DND-41 (cell line): ENCODE results near the gene CHRM4.

Source experiments
- ATAC-seq: fragments of 200-7000 bp; cut with Tn5 transposase; 3 replicates; pipeline ENCODE4 v1.9.1; 2021; ENCODE audit warnings: low read depth; ENCODE audit not compliant: insufficient read depth
- DNase-seq: peaks from one replicate; pipeline ENCODE4 v3.0.0-alpha.2; 2020
- H2AFZ ChIP-seq: 2 replicates; pipeline ENCODE4 v1.6.0; 2012; ENCODE audit warnings: low read depth, low read length
- H3K27ac ChIP-seq: 2 replicates; pipeline ENCODE4 v1.5.1; 2012; ENCODE audit warnings: low read length, inconsistent platforms
- H3K27me3 ChIP-seq: fragments of 200-600 bp; sonication (generic); 2 replicates; pipeline ENCODE4 v1.6.0; 2012; ENCODE audit warnings: low read length, mild to moderate bottlenecking, inconsistent platforms; ENCODE audit not compliant: insufficient read depth, poor library complexity
- H3K36me3 ChIP-seq: 2 replicates; pipeline ENCODE4 v1.5.1; 2012; ENCODE audit warnings: low read length, inconsistent platforms; ENCODE audit not compliant: insufficient read depth
- H3K4me1 ChIP-seq: 2 replicates; pipeline ENCODE4 v1.5.1; 2012; ENCODE audit warnings: mild to moderate bottlenecking, low read length; ENCODE audit not compliant: insufficient read depth
- H3K4me2 ChIP-seq: 2 replicates; pipeline ENCODE4 v1.6.0; 2012; ENCODE audit warnings: mild to moderate bottlenecking, moderate library complexity, low read length, inconsistent platforms; ENCODE audit not compliant: insufficient read depth
- H3K4me3 ChIP-seq, 2 experiments: fragments of 200-600 bp in 1 of 2; shearing (Covaris generic) in 1 of 2; 2 replicates each; pipeline ENCODE4 v1.5.1; 2012 to 2016; ENCODE audit warnings: inconsistent platforms in 2 of 2, low read length in 2 of 2, mild to moderate bottlenecking in 2 of 2, low read depth in 1 of 2, moderate library complexity in 1 of 2
- H3K79me2 ChIP-seq: 2 replicates; pipeline ENCODE4 v1.6.0; 2012; ENCODE audit warnings: low read length, inconsistent platforms; ENCODE audit not compliant: insufficient read depth
- H3K9ac ChIP-seq: 2 replicates; pipeline ENCODE4 v1.6.0; 2012; ENCODE audit warnings: low read depth, mild to moderate bottlenecking, inconsistent platforms, low read length, moderate library complexity
- H3K9me3 ChIP-seq: 2 replicates; pipeline ENCODE4 v1.5.1; 2012; ENCODE audit warnings: low read length, moderate library complexity, mild to moderate bottlenecking, inconsistent platforms; ENCODE audit not compliant: insufficient read depth, severe bottlenecking
- H4K20me1 ChIP-seq: 2 replicates; pipeline ENCODE4 v1.6.0; 2012; ENCODE audit warnings: low read length; ENCODE audit not compliant: insufficient read depth
- CTCF ChIP-seq: IDR thresholded peaks from 2 replicates; pipeline ENCODE4 v1.5.1; 2012; ENCODE audit warnings: borderline replicate concordance, low read length, moderate library complexity, mild to moderate bottlenecking; ENCODE audit not compliant: poor library complexity, severe bottlenecking; ENCODE audit errors: extremely low read depth
- EZH2 ChIP-seq: IDR thresholded peaks from 3 replicates; pipeline ENCODE4 v1.6.1; 2012; ENCODE audit warnings: borderline replicate concordance, low read depth, mild to moderate bottlenecking, moderate library complexity, low read length, inconsistent platforms; ENCODE audit not compliant: severe bottlenecking

Gene CHRM4

GRCh38 chr11:46391186-46391577 lies 394 bp downstream of the CHRM4 start:
- DNase-seq (no peak), ATAC-seq (no peak)
- H3K27ac ChIP-seq: no peak overlapping the region
- no peak overlapping the region for H2AFZ ChIP-seq
- H3K4me3 ChIP-seq: no peak overlapping the region
- no peak overlapping the region for H3K4me2 ChIP-seq
- peaks cover 28% of the 10 kb centered on the region for H4K20me1 ChIP-seq
- TF ChIP-seq CTCF (no peak), EZH2 (no peak)
- peaks cover 5% of the 10 kb centered on the region for H3K36me3 ChIP-seq
- no peaks in the 10 kb centered on the region for H3K79me2 ChIP-seq
- H3K9ac ChIP-seq: no peak overlapping the region
- H3K9me3 ChIP-seq: no peaks in the 10 kb centered on the region
- H3K4me1 ChIP-seq: no peaks in the 10 kb centered on the region
- peaks cover 37% of the 10 kb centered on the region for H3K27me3 ChIP-seq

GRCh38 chr11:46390331-46391171 lies 1.0 kb downstream of the CHRM4 start:
- Histone ChIP-seq H3K27ac (no peak overlapping the region), H3K9ac (no peak overlapping the region), H3K36me3 (no peaks in the 10 kb centered on the region), H3K9me3 (no peaks in the 10 kb centered on the region), H3K4me1 (no peaks in the 10 kb centered on the region), H3K79me2 (no peaks in the 10 kb centered on the region), H3K4me3 (no peak overlapping the region), H3K27me3 (peaks cover 37% of the 10 kb centered on the region), H2AFZ (no peak overlapping the region), H4K20me1 (peaks cover 23% of the 10 kb centered on the region), H3K4me2 (no peak overlapping the region)
- DNase-seq (no peak), ATAC-seq (no peak)
- no peak for TF ChIP-seq CTCF
- TF ChIP-seq EZH2: no peak

- no peaks in the 10 kb centered on the region for H3K36me3 ChIP-seq
Measured at GRCh38 chr11:46389450-46390330, 1.9 kb downstream of the CHRM4 start.

More at GRCh38 chr11:46389450-46390330, 1.9 kb downstream of the CHRM4 start:
- Histone ChIP-seq H3K27me3 (peaks cover 37% of the 10 kb centered on the region), H3K79me2 (no peaks in the 10 kb centered on the region), H3K4me3 (no peak overlapping the region), H3K9ac (no peak overlapping the region), H2AFZ (no peak overlapping the region), H4K20me1 (peaks cover 23% of the 10 kb centered on the region), H3K9me3 (no peaks in the 10 kb centered on the region), H3K4me2 (no peak overlapping the region), H3K27ac (no peak overlapping the region), H3K4me1 (no peaks in the 10 kb centered on the region)
- peak; percentile 41 for DNase-seq
- TF ChIP-seq CTCF (peak; percentile 38), EZH2 (peak; percentile 78)
- peak; percentile 44 for ATAC-seq
